H9 (cell line): ENCODE measurements around the gene CFAP46. TPM values are rescaled to one million over a fixed set of nuclear protein-coding genes. Genes with fewer than 3 reads are reported as not detected.

ENCODE experiments used
- DNase-seq: peaks from one replicate; pipeline ENCODE4 v3.0.0-alpha.2; 2017
- H2AFZ ChIP-seq: one replicate; pipeline ENCODE4 v1.6.1; 2013; ENCODE audit warnings: mild to moderate bottlenecking, low read length, control low read depth, moderate library complexity
- H2AK5ac ChIP-seq: 2 replicates; pipeline ENCODE4 v1.6.1; 2013; ENCODE audit warnings: low read length, control low read depth, mixed read lengths; ENCODE audit not compliant: insufficient read length
- H2BK120ac ChIP-seq: one replicate; pipeline ENCODE4 v1.6.1; 2013; ENCODE audit warnings: low read depth, mild to moderate bottlenecking, low read length, control low read depth, inconsistent platforms; ENCODE audit not compliant: poor library complexity, severe bottlenecking
- H2BK12ac ChIP-seq: 2 replicates; pipeline ENCODE4 v1.6.1; 2013; ENCODE audit warnings: low read length, control low read depth, mixed read lengths, low read depth; ENCODE audit not compliant: insufficient read length
- H2BK15ac ChIP-seq: 2 replicates; pipeline ENCODE4 v1.6.1; 2013; ENCODE audit warnings: low read depth, low read length, control low read depth
- H2BK20ac ChIP-seq: one replicate; pipeline ENCODE4 v1.6.1; 2013; ENCODE audit warnings: low read depth, mild to moderate bottlenecking, low read length, control low read depth, inconsistent platforms; ENCODE audit not compliant: poor library complexity, severe bottlenecking
- H2BK5ac ChIP-seq: 2 replicates; pipeline ENCODE4 v1.6.1; 2013; ENCODE audit warnings: low read length, control low read depth, mixed read lengths; ENCODE audit not compliant: insufficient read length
- H3K14ac ChIP-seq: 2 replicates; pipeline ENCODE4 v1.6.1; 2013; ENCODE audit warnings: low read length, control low read depth; ENCODE audit not compliant: insufficient read depth
- H3K18ac ChIP-seq: 2 replicates; pipeline ENCODE4 v1.6.1; 2013; ENCODE audit warnings: low read depth, mild to moderate bottlenecking, mixed read lengths, low read length, control low read depth; ENCODE audit not compliant: insufficient read length
- H3K23ac ChIP-seq: 2 replicates; pipeline ENCODE4 v1.6.1; 2013; ENCODE audit warnings: low read length, control low read depth, mixed read lengths, low read depth; ENCODE audit not compliant: insufficient read length
- H3K23me2 ChIP-seq: 2 replicates; pipeline ENCODE4 v1.6.1; 2013; ENCODE audit warnings: low read depth, mild to moderate bottlenecking, mixed read lengths, low read length, control low read depth; ENCODE audit not compliant: insufficient read length, poor library complexity, severe bottlenecking
- H3K27ac ChIP-seq: 2 replicates; pipeline ENCODE4 v1.5.1; 2013; ENCODE audit warnings: low read length, control low read depth, mixed read lengths, low read depth; ENCODE audit not compliant: insufficient read length
- H3K27me3 ChIP-seq: 2 replicates; pipeline ENCODE4 v1.6.1; 2013; ENCODE audit warnings: low read length, control low read depth, inconsistent platforms; ENCODE audit not compliant: insufficient read depth
- H3K4ac ChIP-seq: 2 replicates; pipeline ENCODE4 v1.6.1; 2013; ENCODE audit warnings: low read depth, mild to moderate bottlenecking, control low read depth, inconsistent platforms, low read length, moderate library complexity
- H3K4me1 ChIP-seq: 2 replicates; pipeline ENCODE4 v1.6.1; 2013; ENCODE audit warnings: low read length, control low read depth, inconsistent platforms; ENCODE audit not compliant: insufficient read depth
- H3K4me2 ChIP-seq: 2 replicates; pipeline ENCODE4 v1.6.1; 2013; ENCODE audit warnings: low read length, control low read depth, mixed read lengths; ENCODE audit not compliant: insufficient read length, insufficient read depth
- H3K56ac ChIP-seq: 2 replicates; pipeline ENCODE4 v1.6.1; 2013; ENCODE audit warnings: low read depth, mild to moderate bottlenecking, mixed read lengths, low read length, control low read depth; ENCODE audit not compliant: insufficient read length
- H3K79me1 ChIP-seq: 2 replicates; pipeline ENCODE4 v1.6.1; 2013; ENCODE audit warnings: low read depth, mild to moderate bottlenecking, moderate library complexity, low read length, control low read depth, inconsistent platforms; ENCODE audit not compliant: insufficient read depth, poor library complexity, severe bottlenecking
- H3K79me2 ChIP-seq: 2 replicates; pipeline ENCODE4 v1.6.1; 2013; ENCODE audit warnings: low read length, control low read depth, inconsistent platforms; ENCODE audit not compliant: insufficient read depth
- H3K9ac ChIP-seq: 2 replicates; pipeline ENCODE4 v1.6.1; 2013; ENCODE audit warnings: low read length, control low read depth, mixed read lengths; ENCODE audit not compliant: insufficient read length; ENCODE audit errors: extremely low read depth
- H3K9me3 ChIP-seq: one replicate; pipeline ENCODE4 v1.6.1; 2013; ENCODE audit warnings: low read depth, low read length, inconsistent platforms; ENCODE audit not compliant: control insufficient read depth
- H3T11ph ChIP-seq: one replicate; pipeline ENCODE4 v1.6.1; 2013; ENCODE audit warnings: mild to moderate bottlenecking, low read length, control low read depth, inconsistent platforms
- H4K20me1 ChIP-seq: one replicate; pipeline ENCODE4 v1.6.1; 2013; ENCODE audit not compliant: control insufficient read depth, insufficient read length, insufficient read depth
- H4K5ac ChIP-seq: 2 replicates; pipeline ENCODE4 v1.6.1; 2013; ENCODE audit warnings: low read depth, mild to moderate bottlenecking, mixed read lengths, low read length, control low read depth; ENCODE audit not compliant: insufficient read length
- H4K8ac ChIP-seq: replicated peaks from 2 replicates; pipeline ENCODE4 v1.6.1; 2013; ENCODE audit warnings: low read length, control low read depth, mixed read lengths, low read depth; ENCODE audit not compliant: insufficient read length
- H4K91ac ChIP-seq: 2 replicates; pipeline ENCODE4 v1.6.1; 2013; ENCODE audit warnings: low read depth, mild to moderate bottlenecking, moderate library complexity, mixed read lengths, low read length, control low read depth; ENCODE audit not compliant: insufficient read length
- H3K27ac Mint-ChIP-seq, 3 experiments: 2 replicates in 2 of 3; 3 replicates in 1 of 3; pipeline ENCODE4 v1.8.0; 2020 to 2021; ENCODE audit warnings: mixed read lengths in 3 of 3, mild to moderate bottlenecking in 1 of 3, moderate library complexity in 1 of 3
- H3K27me3 Mint-ChIP-seq: 2 replicates; pipeline ENCODE4 v1.8.0; 2021; ENCODE audit warnings: low read depth, mild to moderate bottlenecking, moderate library complexity, mixed read lengths
- H3K36me3 Mint-ChIP-seq, 3 experiments: 2 replicates in 2 of 3; 3 replicates in 1 of 3; pipeline ENCODE4 v1.8.0; 2020 to 2021; ENCODE audit warnings: low read depth in 3 of 3, mixed read lengths in 3 of 3; ENCODE audit not compliant: insufficient read depth in 1 of 3
- H3K4me1 Mint-ChIP-seq, 2 experiments: 2 replicates each; pipeline ENCODE4 v1.8.0; 2020; ENCODE audit warnings: mixed read lengths in 2 of 2
- H3K4me3 Mint-ChIP-seq, 2 experiments: 2 replicates in 1 of 2; 3 replicates in 1 of 2; pipeline ENCODE4 v1.8.0; 2020 to 2021; ENCODE audit warnings: mild to moderate bottlenecking in 2 of 2, mixed read lengths in 2 of 2, moderate library complexity in 1 of 2
- H3K9me3 Mint-ChIP-seq, 2 experiments: 2 replicates in 1 of 2; 3 replicates in 1 of 2; pipeline ENCODE4 v1.8.0; 2020; ENCODE audit warnings: mild to moderate bottlenecking in 2 of 2, mixed read lengths in 2 of 2, moderate library complexity in 1 of 2
- WGBS: extraction: QIAGEN DNeasy Blood & Tissue Kit; methylation state at CpG from one replicate; pipeline ENCODE4 v1.1.7; 2013; ENCODE audit warnings: missing lambda C conversion rate, low lambda C conversion rate, mixed read lengths; ENCODE audit not compliant: insufficient read length; ENCODE audit errors: extremely low coverage; 5-methylcytosine and 5-hydroxymethylcytosine counted together
- total RNA-seq: library from RNA; stranded (reverse); gene quantifications from 2 replicates; pipeline ENCODE4 v1.2.1, GENCODE V29; 2021
- TF ChIP-seq, protein P1 (sequence below): fragments of 200-600 bp; sonication (generic); conservative IDR thresholded peaks from 3 replicates; pipeline ENCODE4 v1.8.0; 2021; ENCODE audit warnings: antibody characterized with exemption, mild to moderate bottlenecking

Gene CFAP46
- total RNA-seq, 1 experiment from 2014 or later: 3.1 TPM

DNA sequence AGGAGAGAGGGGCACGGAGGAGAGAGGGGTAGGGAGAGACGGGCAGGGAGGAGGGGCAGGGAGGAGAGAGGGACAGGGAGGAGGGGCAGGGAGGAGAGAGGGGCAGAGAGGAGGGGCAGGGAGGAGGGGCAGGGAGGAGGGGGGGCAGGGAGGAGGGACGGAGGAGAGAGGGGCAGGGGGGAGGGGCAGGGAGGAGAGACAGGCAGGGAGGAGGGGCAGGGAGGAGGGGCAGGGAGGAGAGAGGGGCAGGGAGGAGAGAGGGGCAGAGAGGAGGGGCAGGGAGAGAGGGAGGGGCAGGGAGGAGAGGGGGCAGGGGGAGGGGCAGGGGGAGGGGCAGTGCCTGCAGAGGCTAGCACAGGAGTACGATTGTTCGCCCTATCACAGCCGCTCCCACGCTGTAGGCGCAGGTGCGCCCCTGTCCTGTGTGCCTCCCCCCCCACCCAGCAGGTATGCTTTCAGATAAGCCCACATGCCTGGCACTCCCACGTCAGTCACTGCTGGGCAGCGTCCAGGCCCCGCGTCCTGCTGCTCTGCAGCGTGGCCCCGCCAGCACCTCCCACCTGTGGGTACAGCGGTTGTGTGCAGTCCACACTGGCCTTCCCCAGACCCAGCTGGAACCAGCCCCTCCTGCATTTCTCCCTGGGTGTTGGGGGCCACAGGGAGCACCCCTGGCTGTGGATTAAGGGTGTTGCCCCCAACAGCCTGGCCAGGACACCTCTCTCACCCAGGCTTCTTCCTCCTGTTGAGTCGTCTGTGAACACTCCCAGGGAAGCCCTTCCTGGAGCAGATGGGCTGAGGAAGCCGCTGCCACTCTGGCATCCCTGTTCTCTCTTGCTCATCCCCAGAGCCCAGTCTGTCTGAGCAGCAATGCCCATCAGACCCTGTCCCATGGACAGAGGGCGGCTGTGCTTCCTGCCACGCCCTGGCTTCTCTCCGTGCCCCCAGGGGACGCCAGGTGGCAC is 167.2 kb downstream of the CFAP46 start:
- Histone ChIP-seq H4K91ac (no peak overlapping the region), H3K23me2 (no peaks in the 10 kb centered on the region), H3K23ac (no peak overlapping the region), H3K4ac (no peak overlapping the region), H4K8ac (no peak overlapping the region), H3K9me3 (no peaks in the 10 kb centered on the region), H3K27me3 (no peaks in the 10 kb centered on the region), H2BK5ac (no peak overlapping the region), H2AK5ac (no peak overlapping the region), H3K14ac (0 out of 2 replicates have a peak overlapping the region, but pooled peaks have one; percentile 62), H2BK120ac (no peak overlapping the region), H3K79me1 (no peaks in the 10 kb centered on the region), H3K79me2 (no peaks in the 10 kb centered on the region), H3K56ac (no peak overlapping the region), H4K5ac (no peak overlapping the region), H2BK12ac (no peak overlapping the region), H2BK20ac (no peak overlapping the region), H3T11ph (no peak overlapping the region), H2AFZ (no peak overlapping the region), H3K4me1 (no peaks in the 10 kb centered on the region), H2BK15ac (no peak overlapping the region), H3K18ac (no peak overlapping the region), H3K27ac (no peak overlapping the region), H4K20me1 (no peaks in the 10 kb centered on the region), H3K4me2 (no peak overlapping the region), H3K9ac (no peak overlapping the region)
- Mint-ChIP-seq H3K9me3 (peaks cover 8 to 9% of the 10 kb centered on the region in 2 experiments; a peak in 4 of 5 replicates), H3K27ac (no peak overlapping the region), H3K27me3 (peaks cover 2% of the 10 kb centered on the region; the same call in 1 of the 2 replicates), H3K4me3 (no peak overlapping the region), H3K36me3 (peaks cover 4 to 8% (median 6%) of the 10 kb centered on the region in 3 experiments; a peak in 5 of 7 replicates), H3K4me1 (peaks cover 0 to 8% of the 10 kb centered on the region in 2 experiments; a peak in 2 of 4 replicates)
- whole genome bisulfite sequencing: no CpG with 5 or more reads among the region's 22 CpGs
- DNase-seq: peak; percentile 86
- TF ChIP-seq, protein P1, sequence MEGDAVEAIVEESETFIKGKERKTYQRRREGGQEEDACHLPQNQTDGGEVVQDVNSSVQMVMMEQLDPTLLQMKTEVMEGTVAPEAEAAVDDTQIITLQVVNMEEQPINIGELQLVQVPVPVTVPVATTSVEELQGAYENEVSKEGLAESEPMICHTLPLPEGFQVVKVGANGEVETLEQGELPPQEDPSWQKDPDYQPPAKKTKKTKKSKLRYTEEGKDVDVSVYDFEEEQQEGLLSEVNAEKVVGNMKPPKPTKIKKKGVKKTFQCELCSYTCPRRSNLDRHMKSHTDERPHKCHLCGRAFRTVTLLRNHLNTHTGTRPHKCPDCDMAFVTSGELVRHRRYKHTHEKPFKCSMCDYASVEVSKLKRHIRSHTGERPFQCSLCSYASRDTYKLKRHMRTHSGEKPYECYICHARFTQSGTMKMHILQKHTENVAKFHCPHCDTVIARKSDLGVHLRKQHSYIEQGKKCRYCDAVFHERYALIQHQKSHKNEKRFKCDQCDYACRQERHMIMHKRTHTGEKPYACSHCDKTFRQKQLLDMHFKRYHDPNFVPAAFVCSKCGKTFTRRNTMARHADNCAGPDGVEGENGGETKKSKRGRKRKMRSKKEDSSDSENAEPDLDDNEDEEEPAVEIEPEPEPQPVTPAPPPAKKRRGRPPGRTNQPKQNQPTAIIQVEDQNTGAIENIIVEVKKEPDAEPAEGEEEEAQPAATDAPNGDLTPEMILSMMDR: no peak
